Left ventricle myocardium superior (tissue), 1 donor: ENCODE data around the gene PSMB2. TPM values are rescaled to one million over a fixed set of nuclear protein-coding genes. Genes with fewer than 3 reads are reported as not detected.
A peak's percentile ranks its signal among the peaks of the same experiment; 100 is the strongest.

Source experiments
- ATAC-seq: fragments of 200-7000 bp; cut with Tn5 transposase; one replicate; pipeline ENCODE4 v1.9.1; 2020; ENCODE audit warnings: mild to moderate bottlenecking, moderate library complexity
- DNase-seq: peaks from one replicate; pipeline ENCODE4 v3.0.0-alpha.2; 2020
- intact Hi-C: fragments of 100-400 bp; cut with micrococcal nuclease; formaldehyde crosslinking; loops from one replicate; pipeline ENCODE4 v1.11.0; 2022
- total RNA-seq: library from RNA; stranded (reverse); fragmentation: NEBNext Ultra II Directional; extraction: Animal tissue kit (Norgen Biotek cat#: 25700); gene quantifications from one replicate; pipeline ENCODE4 v1.2.1, GENCODE V29; 2021
- donor health status: DM: no; HTN: yes; CAD: no; lungs with severe emphysema.

PSMB2 gene
- total RNA-seq, 1 donor from 2014 or later, result 37.7 TPM

GRCh38 chr1:35650416-35650815 lies 9.1 kb upstream of the PSMB2 start:
- ATAC-seq (peak; percentile 80), DNase-seq (no peak)
- intact Hi-C loops, result no loop called here

GRCh38 chr1:35646043-35646442 lies 4.7 kb upstream of the PSMB2 start:
- intact Hi-C loops, result no loop called here
- DNase-seq (no peak), ATAC-seq (no peak)

- no peak for DNase-seq
- no peak for ATAC-seq
- intact Hi-C loops, result no loop called here
These were observed 2.9 kb upstream of the PSMB2 start for GRCh38 chr1:35644204-35644603.

GRCh38 chr1:35642471-35642955 lies 1.2 kb upstream of the PSMB2 start:
- no peak for ATAC-seq
- intact Hi-C loops, result no loop called here
- no peak for DNase-seq

GRCh38 chr1:35640380-35641232 lies 720 bp downstream of the PSMB2 start:
- ATAC-seq, result no peak
- intact Hi-C loops, result no loop called here

GRCh38 chr1:35637401-35637809 lies 3.9 kb downstream of the PSMB2 start:
- intact Hi-C loops, result loop anchor here (10.0 kb wide), 1 partner anchor 87 kb away; no protein-coding TSS in a partner anchor
- DNase-seq, result no peak
- no peak for ATAC-seq

More at GRCh38 chr1:35640380-35641232, 720 bp downstream of the PSMB2 start:
- DNase-seq, result no peak

GRCh38 chr1:35633547-35633946 lies 7.8 kb downstream of the PSMB2 start:
- intact Hi-C loops, result loop anchor here (10.0 kb wide), 1 partner anchor 91 kb away; no protein-coding TSS in a partner anchor
- DNase-seq (no peak), ATAC-seq (no peak)

GRCh38 chr1:35631396-35631795 lies 9.9 kb downstream of the PSMB2 start:
- DNase-seq (no peak), ATAC-seq (no peak)
- intact Hi-C loops, result loop anchor here (10.0 kb wide), 1 partner anchor 93 kb away; no protein-coding TSS in a partner anchor

- DNase-seq, result no peak
- intact Hi-C loops, result no loop called here
- ATAC-seq, result no peak
These were observed 12.3 kb downstream of the PSMB2 start for GRCh38 chr1:35629051-35629450.

GRCh38 chr1:35623832-35624231 lies 17.5 kb downstream of the PSMB2 start:
- ATAC-seq, result no peak
- DNase-seq, result no peak
- intact Hi-C loops, result no loop called here

- ATAC-seq (no peak), DNase-seq (no peak)
- intact Hi-C loops, result no loop called here
These were observed 18.7 kb downstream of the PSMB2 start for GRCh38 chr1:35622510-35623178.

- no peak for ATAC-seq
- intact Hi-C loops, result no loop called here
- no peak for DNase-seq
These were observed 21.8 kb downstream of the PSMB2 start for GRCh38 chr1:35619237-35620121.

GRCh38 chr1:35615440-35615839 lies 25.9 kb downstream of the PSMB2 start:
- DNase-seq (no peak), ATAC-seq (no peak)
- intact Hi-C loops, result no loop called here

GRCh38 chr1:35611655-35612054 lies 29.7 kb downstream of the PSMB2 start:
- no peak for ATAC-seq
- DNase-seq, result no peak
- intact Hi-C loops, result no loop called here

- intact Hi-C loops, result no loop called here
- ATAC-seq, result no peak
- no peak for DNase-seq
These were observed 35.5 kb downstream of the PSMB2 start for GRCh38 chr1:35605867-35606182.

GRCh38 chr1:35605071-35605866 lies 36.1 kb downstream of the PSMB2 start:
- DNase-seq (no peak), ATAC-seq (no peak)
- intact Hi-C loops, result no loop called here

GRCh38 chr1:35603941-35604340 lies 37.4 kb downstream of the PSMB2 start:
- intact Hi-C loops, result no loop called here

GRCh38 chr1:35603468-35603867 lies 37.9 kb downstream of the PSMB2 start:
- intact Hi-C loops, result no loop called here
- ATAC-seq (no peak), DNase-seq (no peak)

More at GRCh38 chr1:35603941-35604340, 37.4 kb downstream of the PSMB2 start:
- DNase-seq (no peak), ATAC-seq (no peak)

- DNase-seq (no peak), ATAC-seq (no peak)
- intact Hi-C loops, result no loop called here
These were observed 40.7 kb downstream of the PSMB2 start for GRCh38 chr1:35600593-35600992.
